ENCODE data around the gene MAP2K6. TPM values are rescaled to one million over a fixed set of nuclear protein-coding genes. Genes with fewer than 3 reads are reported as not detected.

Gene MAP2K6
- total RNA-seq, 1 experiment from 2014 or later = 9.6 TPM

GRCh38 chr17:69539274-69539673 is 124.8 kb downstream of the MAP2K6 start:
- Mint-ChIP-seq H3K36me3 (ENCODE audit: insufficient read depth, unreplicated experiment) (no peaks in the 10 kb centered on the region), H3K9me3 (ENCODE audit: unreplicated experiment) (no peaks in the 10 kb centered on the region), H3K27me3 (ENCODE audit: insufficient read depth, unreplicated experiment) (no peaks in the 10 kb centered on the region), H3K4me3 (ENCODE audit: unreplicated experiment) (no peak overlapping the region), H3K4me1 (ENCODE audit: low read depth, unreplicated experiment) (peaks cover 7% of the 10 kb centered on the region), H3K27ac (ENCODE audit: unreplicated experiment) (no peak overlapping the region)
- TF ChIP-seq, protein P1, sequence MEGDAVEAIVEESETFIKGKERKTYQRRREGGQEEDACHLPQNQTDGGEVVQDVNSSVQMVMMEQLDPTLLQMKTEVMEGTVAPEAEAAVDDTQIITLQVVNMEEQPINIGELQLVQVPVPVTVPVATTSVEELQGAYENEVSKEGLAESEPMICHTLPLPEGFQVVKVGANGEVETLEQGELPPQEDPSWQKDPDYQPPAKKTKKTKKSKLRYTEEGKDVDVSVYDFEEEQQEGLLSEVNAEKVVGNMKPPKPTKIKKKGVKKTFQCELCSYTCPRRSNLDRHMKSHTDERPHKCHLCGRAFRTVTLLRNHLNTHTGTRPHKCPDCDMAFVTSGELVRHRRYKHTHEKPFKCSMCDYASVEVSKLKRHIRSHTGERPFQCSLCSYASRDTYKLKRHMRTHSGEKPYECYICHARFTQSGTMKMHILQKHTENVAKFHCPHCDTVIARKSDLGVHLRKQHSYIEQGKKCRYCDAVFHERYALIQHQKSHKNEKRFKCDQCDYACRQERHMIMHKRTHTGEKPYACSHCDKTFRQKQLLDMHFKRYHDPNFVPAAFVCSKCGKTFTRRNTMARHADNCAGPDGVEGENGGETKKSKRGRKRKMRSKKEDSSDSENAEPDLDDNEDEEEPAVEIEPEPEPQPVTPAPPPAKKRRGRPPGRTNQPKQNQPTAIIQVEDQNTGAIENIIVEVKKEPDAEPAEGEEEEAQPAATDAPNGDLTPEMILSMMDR (IDR thresholded peaks at IDR 0.05; ENCODE audit: insufficient read depth in 1 of 2, low read depth in 1 of 2, low read length in 1 of 2, severe bottlenecking in 1 of 2, unreplicated experiment in 1 of 2) = no peak
- no peak for DNase-seq
- no TSS peak for BruUV-seq (replicated peaks)
- intact Hi-C loops (cut with micrococcal nuclease; ENCODE audit: unreplicated experiment) = no loop called here
- no peaks in the 10 kb centered on the region for H3K27me3 ChIP-seq (replicated peaks; ENCODE audit: control insufficient read depth, insufficient read depth, low read length)
- H3K9me3 ChIP-seq = no peaks in the 10 kb centered on the region
- H3K4me1 ChIP-seq = no peaks in the 10 kb centered on the region; the same call in 1 of the 2 replicates
- CTCF ChIA-PET = no interaction called here
- H3K36me3 ChIP-seq (ENCODE audit: control insufficient read depth, insufficient read depth, low read length) = no peaks in the 10 kb centered on the region
- no peak overlapping the region for H3K4me3 ChIP-seq (ENCODE audit: low read depth, low read length)
- POLR2A ChIA-PET = no interaction called here

DNA sequence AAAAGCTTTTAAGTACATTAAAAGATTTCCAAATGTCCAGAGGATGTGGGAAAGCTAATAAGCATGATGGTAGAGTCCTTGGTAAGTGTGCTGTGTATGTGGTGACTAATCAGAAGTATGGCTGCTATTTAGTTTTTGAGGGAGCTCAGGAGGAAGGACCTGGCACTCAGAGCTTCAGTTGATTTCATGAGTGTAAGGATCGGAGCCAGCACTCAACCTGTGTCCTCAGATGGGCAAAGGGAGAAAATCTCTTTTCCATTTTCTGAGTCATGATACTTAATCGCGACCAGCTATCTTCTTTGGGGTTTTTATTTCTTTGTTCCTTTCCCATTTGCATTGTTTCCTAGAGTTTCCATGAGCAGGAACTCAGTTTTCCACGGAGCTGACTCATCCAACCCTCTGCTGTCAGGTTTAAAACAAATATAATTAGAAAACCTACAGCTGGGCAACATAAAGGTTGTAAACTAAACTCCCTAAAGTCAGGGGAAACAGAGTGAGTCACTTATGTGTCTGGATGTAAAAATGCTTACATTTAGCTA is 125.4 kb downstream of the MAP2K6 start:
- Mint-ChIP-seq H3K27ac (ENCODE audit: unreplicated experiment) (peak overlapping the region; percentile 9), H3K4me3 (ENCODE audit: unreplicated experiment) (no peak overlapping the region), H3K9me3 (ENCODE audit: unreplicated experiment) (no peaks in the 10 kb centered on the region), H3K27me3 (ENCODE audit: insufficient read depth, unreplicated experiment) (no peaks in the 10 kb centered on the region), H3K4me1 (ENCODE audit: low read depth, unreplicated experiment) (peaks cover 4% of the 10 kb centered on the region), H3K36me3 (ENCODE audit: insufficient read depth, unreplicated experiment) (no peaks in the 10 kb centered on the region)
- Histone ChIP-seq H3K27me3 (replicated peaks; ENCODE audit: control insufficient read depth, insufficient read depth, low read length) (no peaks in the 10 kb centered on the region), H3K36me3 (ENCODE audit: control insufficient read depth, insufficient read depth, low read length) (no peaks in the 10 kb centered on the region), H3K4me3 (ENCODE audit: low read depth, low read length) (no peak overlapping the region), H3K4me1 (no peaks in the 10 kb centered on the region; the same call in 1 of the 2 replicates), H3K9me3 (no peaks in the 10 kb centered on the region)
- no peak for DNase-seq
- POLR2A ChIA-PET = no interaction called here
- CTCF ChIA-PET = no interaction called here
- intact Hi-C loops (cut with micrococcal nuclease; ENCODE audit: unreplicated experiment) = no loop called here
- TF ChIP-seq, protein P1 (IDR thresholded peaks at IDR 0.05; ENCODE audit: insufficient read depth in 1 of 2, low read depth in 1 of 2, low read length in 1 of 2, severe bottlenecking in 1 of 2, unreplicated experiment in 1 of 2) = no peak
- no TSS peak for BruUV-seq (replicated peaks)

DNA sequence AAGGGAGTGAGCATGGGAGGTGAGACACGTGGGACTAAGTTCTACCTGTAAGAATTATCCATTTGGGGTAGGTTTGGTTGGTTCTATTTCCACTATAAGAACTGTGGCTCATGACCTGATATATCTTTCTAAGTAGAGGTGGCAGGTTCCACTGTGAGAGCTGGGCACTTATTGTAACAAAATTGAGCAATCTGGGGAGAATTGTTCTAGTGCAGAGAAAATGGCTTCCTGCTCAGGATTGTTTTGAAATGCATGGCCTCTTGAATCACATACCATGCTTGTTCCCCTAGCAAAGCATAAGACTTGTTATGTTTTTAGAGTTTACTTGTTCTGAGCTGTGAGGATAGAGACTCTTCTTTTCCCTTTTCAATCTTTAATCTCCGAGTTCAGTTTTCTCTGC is 125.9 kb downstream of the MAP2K6 start:
- TF ChIP-seq, protein P1 (IDR thresholded peaks at IDR 0.05; ENCODE audit: insufficient read depth in 1 of 2, low read depth in 1 of 2, low read length in 1 of 2, severe bottlenecking in 1 of 2, unreplicated experiment in 1 of 2) = no peak
- BruUV-seq (replicated peaks) = no TSS peak
- no peaks in the 10 kb centered on the region for H3K27me3 Mint-ChIP-seq (ENCODE audit: insufficient read depth, unreplicated experiment)
- no peaks in the 10 kb centered on the region; the same call in 1 of the 2 replicates for H3K4me1 ChIP-seq
- H3K36me3 ChIP-seq (ENCODE audit: control insufficient read depth, insufficient read depth, low read length) = no peaks in the 10 kb centered on the region
- ChIA-PET POLR2A (no interaction called here), CTCF (no interaction called here)
- intact Hi-C loops (cut with micrococcal nuclease; ENCODE audit: unreplicated experiment) = no loop called here
- no peak for DNase-seq
- H3K27ac Mint-ChIP-seq (ENCODE audit: unreplicated experiment) = peak overlapping the region; percentile 9
- H3K27me3 ChIP-seq (replicated peaks; ENCODE audit: control insufficient read depth, insufficient read depth, low read length) = no peaks in the 10 kb centered on the region
- H3K4me3 Mint-ChIP-seq (ENCODE audit: unreplicated experiment) = no peak overlapping the region
- H3K9me3 Mint-ChIP-seq (ENCODE audit: unreplicated experiment) = no peaks in the 10 kb centered on the region
- H3K4me3 ChIP-seq (ENCODE audit: low read depth, low read length) = no peak overlapping the region
- H3K4me1 Mint-ChIP-seq (ENCODE audit: low read depth, unreplicated experiment) = no peaks in the 10 kb centered on the region
- H3K9me3 ChIP-seq = no peaks in the 10 kb centered on the region
- H3K36me3 Mint-ChIP-seq (ENCODE audit: insufficient read depth, unreplicated experiment) = no peaks in the 10 kb centered on the region
